GM23248 (cell line): ENCODE results near the gene PAK6. TPM values are rescaled to one million over a fixed set of nuclear protein-coding genes. Genes with fewer than 3 reads are reported as not detected.

ENCODE experiments used
- DNase-seq: peaks from one replicate; pipeline ENCODE4 v3.0.0-alpha.2; 2015
- H2AFZ ChIP-seq: fragments of 200-600 bp; sonication (generic); 2 replicates; pipeline ENCODE4 v1.6.1; 2016; ENCODE audit warnings: antibody characterized with exemption
- H3F3A ChIP-seq: fragments of 200-600 bp; sonication (generic); 2 replicates; pipeline ENCODE4 v1.6.1; 2016; ENCODE audit warnings: mild to moderate bottlenecking, antibody characterized with exemption, mixed run types; ENCODE audit not compliant: insufficient read depth
- H3K27ac ChIP-seq: fragments of 200-600 bp; sonication (generic); 2 replicates; pipeline ENCODE4 v1.5.1; 2016; ENCODE audit warnings: mild to moderate bottlenecking
- H3K27me3 ChIP-seq: fragments of 200-600 bp; sonication (generic); replicated peaks from 2 replicates; pipeline ENCODE4 v1.6.1; 2016; ENCODE audit warnings: mild to moderate bottlenecking; ENCODE audit not compliant: insufficient read depth
- H3K36me3 ChIP-seq: fragments of 200-600 bp; sonication (generic); 2 replicates; pipeline ENCODE4 v1.6.1; 2016; ENCODE audit warnings: low read depth, mild to moderate bottlenecking
- H3K4me1 ChIP-seq: fragments of 200-600 bp; sonication (generic); 2 replicates; pipeline ENCODE4 v1.6.1; 2016; ENCODE audit warnings: mild to moderate bottlenecking; ENCODE audit not compliant: insufficient read depth
- H3K4me2 ChIP-seq: fragments of 200-600 bp; sonication (generic); one replicate; pipeline ENCODE4 v1.6.1; 2016; ENCODE audit warnings: mild to moderate bottlenecking; ENCODE audit not compliant: unreplicated experiment
- H3K4me3 ChIP-seq: fragments of 200-600 bp; sonication (generic); 2 replicates; pipeline ENCODE4 v1.5.1; 2016; ENCODE audit warnings: mild to moderate bottlenecking
- H3K79me2 ChIP-seq: fragments of 200-600 bp; sonication (generic); 2 replicates; pipeline ENCODE4 v1.6.1; 2016; ENCODE audit warnings: mild to moderate bottlenecking; ENCODE audit not compliant: insufficient read depth
- H3K9ac ChIP-seq: fragments of 200-600 bp; sonication (generic); 2 replicates; pipeline ENCODE4 v1.6.1; 2016; ENCODE audit warnings: mild to moderate bottlenecking
- H3K9me2 ChIP-seq: fragments of 200-600 bp; sonication (generic); 2 replicates; pipeline ENCODE4 v1.6.1; 2016; ENCODE audit warnings: mixed run types, mild to moderate bottlenecking, moderate library complexity; ENCODE audit not compliant: insufficient read depth
- H3K9me3 ChIP-seq: fragments of 200-600 bp; sonication (generic); one replicate; pipeline ENCODE4 v1.6.1; 2017; ENCODE audit warnings: low read depth
- H4K20me1 ChIP-seq: fragments of 200-600 bp; sonication (generic); 2 replicates; pipeline ENCODE4 v1.6.0; 2016; ENCODE audit not compliant: insufficient read depth
- EZH2 ChIP-seq: fragments of 200-600 bp; sonication (generic); IDR thresholded peaks from 2 replicates; pipeline ENCODE4 v1.6.1; 2018; ENCODE audit warnings: antibody characterized with exemption, mild to moderate bottlenecking; ENCODE audit not compliant: insufficient read depth, poor library complexity, severe bottlenecking
- EZH2phosphoT487 ChIP-seq: fragments of 200-600 bp; sonication (generic); IDR thresholded peaks from 2 replicates; pipeline ENCODE4 v1.6.1; 2018; ENCODE audit warnings: antibody characterized with exemption, moderate library complexity, mild to moderate bottlenecking, low read depth; ENCODE audit not compliant: insufficient read depth
- WGBS, 2 experiments: methylation state at CpG; one replicate each; pipeline ENCODE4 v1.1.6; 2015 to 2017; ENCODE audit warnings: low lambda C conversion rate in 2 of 2, low coverage in 1 of 2; ENCODE audit errors: missing lambda C conversion rate in 2 of 2; 5-methylcytosine and 5-hydroxymethylcytosine counted together
- in situ Hi-C: fragments of 300-500 bp; cut with MboI; formaldehyde crosslinking; loops from 2 replicates; pipeline ENCODE4 v1.15.0; 2020
- polyA plus RNA-seq: library from polyadenylated mRNA; unstranded; fragments of >200 nt; fragmentation: Nextera tagmentation; extraction: Ambion mirVana; gene quantifications from 2 replicates; pipeline ENCODE4 v1.2.1, GENCODE V29; 2016
- total RNA-seq: library from RNA; depleted of rRNA; stranded (reverse); fragments of >200 nt; shearing (Covaris generic); gene quantifications from 2 replicates; pipeline ENCODE4 v1.2.3, GENCODE V29; 2014

PAK6 gene
- total and polyA plus RNA-seq, 2 experiments from 2014 or later = not detected

DNA sequence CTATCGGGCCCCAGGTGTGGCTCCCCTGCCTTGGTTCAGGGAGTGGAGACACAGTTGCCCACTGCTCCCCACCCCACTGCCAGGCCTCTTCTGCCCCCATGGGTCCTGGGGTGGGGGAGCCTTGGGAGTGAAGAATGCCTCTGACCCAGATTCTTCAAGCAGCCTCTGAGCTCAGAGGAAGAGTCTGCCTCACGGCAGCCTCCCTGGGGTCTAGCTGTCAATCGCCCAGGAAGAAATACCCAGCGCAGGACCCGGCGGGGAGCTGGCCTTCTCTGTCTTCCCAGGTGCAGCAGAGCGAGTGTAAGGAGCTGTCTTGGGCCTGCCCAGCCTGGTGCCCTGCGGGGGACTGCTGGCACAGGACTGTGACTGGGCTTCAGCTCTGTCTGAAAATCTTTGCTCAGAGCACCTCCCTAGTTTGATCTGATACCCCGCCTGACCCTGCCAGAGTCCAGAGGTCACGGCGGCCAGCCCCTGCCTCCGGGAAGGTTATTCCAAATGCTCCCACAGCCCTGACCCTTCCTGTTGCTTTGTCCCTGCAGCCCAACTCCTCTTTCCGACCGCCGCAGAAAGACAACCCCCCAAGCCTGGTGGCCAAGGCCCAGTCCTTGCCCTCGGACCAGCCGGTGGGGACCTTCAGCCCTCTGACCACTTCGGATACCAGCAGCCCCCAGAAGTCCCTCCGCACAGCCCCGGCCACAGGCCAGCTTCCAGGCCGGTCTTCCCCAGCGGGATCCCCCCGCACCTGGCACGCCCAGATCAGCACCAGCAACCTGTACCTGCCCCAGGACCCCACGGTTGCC lies 33.0 kb downstream of the PAK6 start:
- WGBS, 2 experiments = 84 to 86% methylated on average over 25 of the region's 25 CpGs
- in situ Hi-C loops = loop anchor here (10.0 kb wide), 1 partner anchor 227 kb away; no protein-coding TSS in a partner anchor
- Histone ChIP-seq H3K4me2 (no peak overlapping the region), H3K36me3 (no peaks in the 10 kb centered on the region), H3K4me1 (peaks cover 3% of the 10 kb centered on the region; the same call in 1 of the 2 replicates), H3K4me3 (no peak overlapping the region), H3F3A (no peaks in the 10 kb centered on the region), H2AFZ (no peak overlapping the region), H3K27ac (no peak overlapping the region), H3K9me2 (no peaks in the 10 kb centered on the region), H3K9me3 (no peaks in the 10 kb centered on the region), H3K27me3 (no peaks in the 10 kb centered on the region), H4K20me1 (no peaks in the 10 kb centered on the region), H3K9ac (no peak overlapping the region), H3K79me2 (no peaks in the 10 kb centered on the region)
- DNase-seq = no peak
- no peak for TF ChIP-seq EZH2
- no peak for TF ChIP-seq EZH2phosphoT487

DNA sequence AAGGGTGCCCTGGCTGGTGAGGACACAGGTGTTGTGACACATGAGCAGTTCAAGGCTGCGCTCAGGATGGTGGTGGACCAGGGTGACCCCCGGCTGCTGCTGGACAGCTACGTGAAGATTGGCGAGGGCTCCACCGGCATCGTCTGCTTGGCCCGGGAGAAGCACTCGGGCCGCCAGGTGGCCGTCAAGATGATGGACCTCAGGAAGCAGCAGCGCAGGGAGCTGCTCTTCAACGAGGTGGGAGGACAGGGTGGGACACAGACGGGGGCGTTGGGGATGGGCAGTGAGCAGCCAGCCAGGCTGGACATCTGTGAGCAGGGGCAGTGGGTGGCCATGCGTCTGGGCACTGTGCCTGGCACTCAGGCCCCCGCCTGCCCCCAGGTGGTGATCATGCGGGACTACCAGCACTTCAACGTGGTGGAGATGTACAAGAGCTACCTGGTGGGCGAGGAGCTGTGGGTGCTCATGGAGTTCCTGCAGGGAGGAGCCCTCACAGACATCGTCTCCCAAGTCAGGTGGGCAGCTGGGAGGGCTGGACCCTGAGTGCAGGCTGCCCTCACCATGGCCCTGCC lies 33.7 kb downstream of the PAK6 start:
- Histone ChIP-seq H3K4me3 (no peak overlapping the region), H3K9ac (no peak overlapping the region), H3K4me1 (no peaks in the 10 kb centered on the region), H4K20me1 (no peaks in the 10 kb centered on the region), H3K27ac (no peak overlapping the region), H3K9me3 (no peaks in the 10 kb centered on the region), H2AFZ (no peak overlapping the region), H3K79me2 (no peaks in the 10 kb centered on the region), H3K36me3 (no peaks in the 10 kb centered on the region), H3K4me2 (no peak overlapping the region), H3F3A (no peaks in the 10 kb centered on the region), H3K27me3 (no peaks in the 10 kb centered on the region; the same call in 1 of the 2 replicates), H3K9me2 (no peaks in the 10 kb centered on the region)
- no peak for DNase-seq
- TF ChIP-seq EZH2 (no peak), EZH2phosphoT487 (no peak)
- in situ Hi-C loops = loop anchor here (10.0 kb wide), 1 partner anchor 228 kb away; no protein-coding TSS in a partner anchor
- 66 to 67% methylated on average over 20 of the region's 20 CpGs for WGBS, 2 experiments

- Histone ChIP-seq H4K20me1 (no peaks in the 10 kb centered on the region), H3K9ac (no peak overlapping the region), H3K79me2 (no peaks in the 10 kb centered on the region), H3K27me3 (no peaks in the 10 kb centered on the region; the same call in none of the 2 replicates), H3K27ac (no peak overlapping the region), H3K4me2 (no peak overlapping the region), H3K4me1 (no peaks in the 10 kb centered on the region), H3K9me2 (no peaks in the 10 kb centered on the region), H2AFZ (no peak overlapping the region), H3F3A (no peaks in the 10 kb centered on the region), H3K36me3 (no peaks in the 10 kb centered on the region), H3K4me3 (no peak overlapping the region), H3K9me3 (no peaks in the 10 kb centered on the region)
- in situ Hi-C loops = loop anchor here (10.0 kb wide), 1 partner anchor 229 kb away; no protein-coding TSS in a partner anchor
- WGBS, 2 experiments = 74 to 76% methylated on average over 9 of the region's 9 CpGs
- TF ChIP-seq EZH2 (no peak), EZH2phosphoT487 (no peak)
- no peak for DNase-seq
Measured at GRCh38 chr15:40273428-40273827, 34.6 kb downstream of the PAK6 start.

DNA sequence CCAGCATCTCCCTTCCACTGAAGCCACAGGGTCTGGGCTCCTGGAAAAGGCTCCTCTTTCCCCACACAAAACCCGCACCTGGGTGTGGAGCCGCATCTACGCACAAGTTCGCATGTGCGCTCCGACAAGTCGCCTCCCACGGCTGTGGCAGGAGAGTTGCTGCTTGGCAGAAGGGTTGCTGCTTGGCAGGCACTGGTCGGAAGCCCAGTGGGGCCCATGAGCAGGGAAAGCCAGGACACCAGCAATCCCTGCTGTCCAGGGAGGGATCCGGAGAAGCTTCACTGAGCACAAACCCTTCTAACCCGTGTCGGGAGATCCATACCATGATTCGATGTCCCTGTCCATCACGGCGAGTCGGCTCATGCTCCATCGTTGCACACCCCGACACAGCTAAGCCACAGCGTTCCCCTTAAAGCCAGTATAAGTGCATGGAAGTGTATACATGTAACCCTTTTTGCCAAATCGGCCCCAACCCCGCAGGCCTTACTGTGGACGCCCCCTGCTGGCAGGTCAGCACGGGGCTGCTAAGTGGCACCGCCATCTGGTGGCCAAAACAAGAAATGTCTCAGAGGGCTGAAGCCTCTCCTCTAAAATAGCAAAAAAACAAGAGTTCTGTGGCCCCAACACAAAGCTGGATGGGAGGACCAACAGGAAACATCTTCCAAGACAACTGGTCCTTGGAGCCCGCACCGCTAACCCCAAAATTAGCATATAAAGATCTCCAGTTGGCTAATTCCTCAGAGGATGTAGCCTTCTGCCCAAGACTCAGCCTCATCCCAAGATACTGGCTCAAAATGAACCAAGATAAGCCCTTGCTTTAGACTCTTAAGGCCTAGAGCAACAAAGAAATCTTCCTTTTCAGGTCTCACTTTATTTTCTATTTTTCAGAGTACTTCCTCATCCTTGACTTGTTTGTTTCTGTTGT lies 35.7 kb downstream of the PAK6 start:
- Histone ChIP-seq H3K4me2 (no peak overlapping the region), H3K36me3 (no peaks in the 10 kb centered on the region), H3K4me3 (no peak overlapping the region), H3K9me3 (no peaks in the 10 kb centered on the region), H3K9ac (no peak overlapping the region), H2AFZ (no peak overlapping the region), H3K9me2 (no peaks in the 10 kb centered on the region), H3K79me2 (no peaks in the 10 kb centered on the region), H3K27ac (no peak overlapping the region), H3K27me3 (no peaks in the 10 kb centered on the region; the same call in none of the 2 replicates), H3F3A (no peaks in the 10 kb centered on the region), H3K4me1 (no peaks in the 10 kb centered on the region), H4K20me1 (no peaks in the 10 kb centered on the region)
- peak; percentile 89 for DNase-seq
- TF ChIP-seq EZH2phosphoT487 (no peak), EZH2 (no peak)
- in situ Hi-C loops = loop anchor here (10.0 kb wide), 1 partner anchor 230 kb away; no protein-coding TSS in a partner anchor
- WGBS, 2 experiments = 55% methylated on average over 26 of the region's 26 CpGs
